ENCODE results near the gene MZF1. TPM values are rescaled to one million over a fixed set of nuclear protein-coding genes. Genes with fewer than 3 reads are reported as not detected.

The MZF1 gene
- total RNA-seq, 2 experiments from 2014 or later: 30.0 to 39.1 TPM

DNA sequence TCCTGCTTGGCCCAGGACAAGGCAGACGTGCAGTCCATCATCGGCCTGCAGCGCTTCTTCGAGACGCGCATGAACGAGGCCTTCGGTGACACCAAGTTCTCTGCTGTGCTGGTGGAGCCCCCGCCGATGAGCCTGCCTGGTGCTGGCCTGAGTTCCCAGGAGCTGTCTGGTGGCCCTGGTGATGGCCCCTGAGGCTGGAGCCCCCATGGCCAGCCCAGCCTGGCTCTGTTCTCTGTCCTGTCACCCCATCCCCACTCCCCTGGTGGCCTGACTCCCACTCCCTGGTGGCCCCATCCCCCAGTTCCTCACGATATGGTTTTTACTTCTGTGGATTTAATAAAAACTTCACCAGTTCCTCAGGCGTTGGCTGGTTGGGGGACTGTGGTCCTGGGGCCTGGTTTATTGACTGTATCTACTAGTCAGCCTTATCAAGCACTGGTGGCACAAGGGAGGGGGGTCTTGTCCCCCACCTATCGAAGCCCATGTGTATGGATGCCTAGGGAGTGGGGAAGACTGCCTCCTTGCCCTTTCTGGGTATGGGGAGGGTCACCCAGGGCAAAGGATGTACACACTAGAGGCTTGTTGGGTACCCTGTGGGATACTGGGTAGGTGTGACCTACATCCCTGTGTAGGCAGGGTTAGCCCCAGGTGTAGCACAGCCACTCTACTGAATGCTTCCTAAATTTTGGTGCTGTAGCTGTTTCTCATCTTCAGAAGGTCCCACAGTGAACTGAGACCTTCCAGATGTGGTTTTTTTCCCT, 22.6 kb downstream of the MZF1 start:
- POLR2A ChIA-PET: no interaction called here
- CTCF ChIA-PET (ENCODE audit: unreplicated experiment): interaction anchor here (0.6 kb wide), 1 partner anchor 36 kb away, joined by 4 read pairs; no protein-coding TSS in a partner anchor
- intact Hi-C loops (cut with micrococcal nuclease; ENCODE audit: unreplicated experiment): no loop called here
- H3K9me2 ChIP-seq (ENCODE audit: insufficient read depth, low read length): no peaks in the 10 kb centered on the region
- no TSS peak for BruUV-seq (replicated peaks)
- no peak for DNase-seq (ENCODE audit: low spot score)
- no peak overlapping the region for H3K27ac ChIP-seq (ENCODE audit: low read depth, low read length, poor library complexity, severe bottlenecking)
- H2AFZ ChIP-seq (ENCODE audit: low read length): no peak overlapping the region
- no peak overlapping the region for H3K4me3 ChIP-seq (ENCODE audit: low read depth, low read length, poor library complexity, severe bottlenecking)
- no peak overlapping the region for H3K4me2 ChIP-seq (ENCODE audit: low read length)
- no peak for TF ChIP-seq EZH2phosphoT487 (IDR thresholded peaks at IDR 0.05; ENCODE audit: borderline replicate concordance, low read depth, low read length)
- TF ChIP-seq, protein P1, sequence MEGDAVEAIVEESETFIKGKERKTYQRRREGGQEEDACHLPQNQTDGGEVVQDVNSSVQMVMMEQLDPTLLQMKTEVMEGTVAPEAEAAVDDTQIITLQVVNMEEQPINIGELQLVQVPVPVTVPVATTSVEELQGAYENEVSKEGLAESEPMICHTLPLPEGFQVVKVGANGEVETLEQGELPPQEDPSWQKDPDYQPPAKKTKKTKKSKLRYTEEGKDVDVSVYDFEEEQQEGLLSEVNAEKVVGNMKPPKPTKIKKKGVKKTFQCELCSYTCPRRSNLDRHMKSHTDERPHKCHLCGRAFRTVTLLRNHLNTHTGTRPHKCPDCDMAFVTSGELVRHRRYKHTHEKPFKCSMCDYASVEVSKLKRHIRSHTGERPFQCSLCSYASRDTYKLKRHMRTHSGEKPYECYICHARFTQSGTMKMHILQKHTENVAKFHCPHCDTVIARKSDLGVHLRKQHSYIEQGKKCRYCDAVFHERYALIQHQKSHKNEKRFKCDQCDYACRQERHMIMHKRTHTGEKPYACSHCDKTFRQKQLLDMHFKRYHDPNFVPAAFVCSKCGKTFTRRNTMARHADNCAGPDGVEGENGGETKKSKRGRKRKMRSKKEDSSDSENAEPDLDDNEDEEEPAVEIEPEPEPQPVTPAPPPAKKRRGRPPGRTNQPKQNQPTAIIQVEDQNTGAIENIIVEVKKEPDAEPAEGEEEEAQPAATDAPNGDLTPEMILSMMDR (conservative IDR thresholded peaks at IDR 0.05; ENCODE audit: low read length): no peak
- peaks cover 33% of the 10 kb centered on the region for H3K79me2 ChIP-seq (ENCODE audit: insufficient read depth, low read depth, low read length)
- H3K9me3 ChIP-seq (ENCODE audit: low read length): no peaks in the 10 kb centered on the region
- H4K20me1 ChIP-seq (ENCODE audit: insufficient read depth, low read length): peaks cover 29% of the 10 kb centered on the region
- H3K4me1 ChIP-seq (ENCODE audit: insufficient read depth, low read length, poor library complexity, severe bottlenecking): peaks cover 33% of the 10 kb centered on the region
- H3K36me3 ChIP-seq (ENCODE audit: insufficient read depth, low read length): peaks cover 93% of the 10 kb centered on the region

DNA sequence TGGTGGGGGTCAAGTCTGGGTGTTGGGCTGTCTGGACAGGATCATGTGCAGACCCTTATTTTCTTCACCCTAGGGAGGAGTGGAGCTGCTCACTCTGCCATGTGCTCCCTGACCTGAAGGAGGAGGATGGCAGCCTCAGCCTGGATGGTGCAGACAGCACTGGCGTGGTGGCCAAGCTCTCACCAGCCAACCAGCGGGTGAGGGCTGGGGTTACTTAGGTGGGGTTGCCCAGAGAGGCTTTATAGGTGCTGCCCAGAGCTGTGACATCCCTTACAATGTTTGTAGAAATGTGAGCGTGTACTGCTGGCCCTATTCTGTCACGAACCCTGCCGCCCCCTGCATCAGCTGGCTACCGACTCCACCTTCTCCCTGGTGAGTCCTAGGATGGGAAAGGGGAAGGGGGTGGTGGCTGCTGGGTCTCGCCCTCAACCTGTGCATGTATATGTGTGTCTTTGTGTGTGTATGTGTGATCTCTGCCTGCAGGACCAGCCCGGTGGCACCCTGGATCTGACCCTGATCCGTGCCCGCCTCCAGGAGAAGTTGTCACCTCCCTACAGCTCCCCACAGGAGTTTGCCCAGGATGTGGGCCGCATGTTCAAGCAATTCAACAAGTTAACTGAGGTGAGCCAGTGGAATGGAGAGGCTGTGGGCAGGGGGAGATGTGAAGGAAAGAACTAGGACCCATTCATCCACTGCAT, 23.3 kb downstream of the MZF1 start:
- no peak overlapping the region for H3K27ac ChIP-seq (ENCODE audit: low read depth, low read length, poor library complexity, severe bottlenecking)
- no peak overlapping the region for H3K4me2 ChIP-seq (ENCODE audit: low read length)
- H3K9me3 ChIP-seq (ENCODE audit: low read length): no peaks in the 10 kb centered on the region
- TF ChIP-seq, protein P1 (conservative IDR thresholded peaks at IDR 0.05; ENCODE audit: low read length): no peak
- ChIA-PET POLR2A (interaction anchor here (0.6 kb wide), 1 partner anchor 16 kb away, joined by 3 read pairs; no protein-coding TSS in a partner anchor), CTCF (ENCODE audit: unreplicated experiment) (no interaction called here)
- no peak for DNase-seq (ENCODE audit: low spot score)
- H4K20me1 ChIP-seq (ENCODE audit: insufficient read depth, low read length): peaks cover 36% of the 10 kb centered on the region
- H3K4me3 ChIP-seq (ENCODE audit: low read depth, low read length, poor library complexity, severe bottlenecking): no peak overlapping the region
- H3K4me1 ChIP-seq (ENCODE audit: insufficient read depth, low read length, poor library complexity, severe bottlenecking): peaks cover 27% of the 10 kb centered on the region
- peaks cover 40% of the 10 kb centered on the region for H3K79me2 ChIP-seq (ENCODE audit: insufficient read depth, low read depth, low read length)
- intact Hi-C loops (cut with micrococcal nuclease; ENCODE audit: unreplicated experiment): no loop called here
- no peaks in the 10 kb centered on the region for H3K9me2 ChIP-seq (ENCODE audit: insufficient read depth, low read length)
- H2AFZ ChIP-seq (ENCODE audit: low read length): no peak overlapping the region
- TSS peak; percentile 65 for BruUV-seq (replicated peaks)
- H3K36me3 ChIP-seq (ENCODE audit: insufficient read depth, low read length): peaks cover 96% of the 10 kb centered on the region
